ENCODE results near the gene WDR83.
"Not testable (repeated sequence)": the region's sequence is repeated elsewhere in the genome, so short reads cannot be mapped to it uniquely, and the experiment has no call there.

Gene WDR83

DNA sequence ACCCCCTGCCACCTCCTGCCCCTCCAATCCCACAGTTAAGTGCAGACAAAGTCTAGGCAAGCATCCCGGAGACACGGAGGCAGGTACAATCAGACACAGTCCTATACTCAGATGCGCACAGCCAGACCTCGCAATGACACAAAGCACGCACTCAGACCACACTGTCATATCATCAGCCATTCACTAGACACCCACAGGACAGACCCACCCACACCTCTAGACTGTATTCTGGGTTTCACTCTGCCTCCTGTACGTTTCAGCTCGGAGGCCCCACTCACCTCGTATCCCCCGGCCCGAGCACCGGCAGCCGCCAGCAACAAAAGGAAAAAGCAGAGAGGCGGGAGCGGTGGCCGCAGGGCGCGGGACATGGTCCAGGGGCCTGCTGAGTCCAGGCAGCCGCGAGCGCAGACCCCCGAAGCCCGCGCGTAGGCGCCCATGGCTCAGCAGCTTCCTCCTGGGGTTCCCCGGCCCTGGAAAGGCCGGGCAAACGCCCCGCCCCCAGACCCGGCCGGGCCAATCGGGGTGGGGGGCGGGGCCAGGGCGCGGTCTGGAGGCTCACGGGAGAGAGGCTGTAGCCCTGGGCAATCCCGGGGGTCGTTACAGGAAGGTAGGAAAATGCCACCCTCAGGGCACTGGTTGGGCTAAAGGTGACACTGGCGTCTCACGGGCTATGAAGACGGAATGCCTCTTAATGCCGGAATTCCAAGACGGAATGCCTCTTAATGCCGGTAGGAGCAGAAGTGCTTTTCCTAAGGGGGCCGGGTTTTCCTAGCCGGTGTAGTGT, at the start of gene WDR83, which contains the start of gene MAN2B1:
WDR83 (plus strand) TSS at position 543 of the 784 bp plus-strand sequence. CDS start 2,984 bp downstream, outside the sequence.
MAN2B1 (minus strand) TSS at position 478 of the 784 bp plus-strand sequence; CDS start at position 437, 41 bp downstream.
- no peak for FAIRE-seq
- DNase-seq (ENCODE audit: insufficient read length, low spot score), result peak; percentile 97

GRCh38 chr19:12617646-12618045, 49.0 kb upstream of the WDR83 start:
- TF ChIP-seq, protein P1, sequence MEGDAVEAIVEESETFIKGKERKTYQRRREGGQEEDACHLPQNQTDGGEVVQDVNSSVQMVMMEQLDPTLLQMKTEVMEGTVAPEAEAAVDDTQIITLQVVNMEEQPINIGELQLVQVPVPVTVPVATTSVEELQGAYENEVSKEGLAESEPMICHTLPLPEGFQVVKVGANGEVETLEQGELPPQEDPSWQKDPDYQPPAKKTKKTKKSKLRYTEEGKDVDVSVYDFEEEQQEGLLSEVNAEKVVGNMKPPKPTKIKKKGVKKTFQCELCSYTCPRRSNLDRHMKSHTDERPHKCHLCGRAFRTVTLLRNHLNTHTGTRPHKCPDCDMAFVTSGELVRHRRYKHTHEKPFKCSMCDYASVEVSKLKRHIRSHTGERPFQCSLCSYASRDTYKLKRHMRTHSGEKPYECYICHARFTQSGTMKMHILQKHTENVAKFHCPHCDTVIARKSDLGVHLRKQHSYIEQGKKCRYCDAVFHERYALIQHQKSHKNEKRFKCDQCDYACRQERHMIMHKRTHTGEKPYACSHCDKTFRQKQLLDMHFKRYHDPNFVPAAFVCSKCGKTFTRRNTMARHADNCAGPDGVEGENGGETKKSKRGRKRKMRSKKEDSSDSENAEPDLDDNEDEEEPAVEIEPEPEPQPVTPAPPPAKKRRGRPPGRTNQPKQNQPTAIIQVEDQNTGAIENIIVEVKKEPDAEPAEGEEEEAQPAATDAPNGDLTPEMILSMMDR (IDR thresholded peaks at IDR 0.05; ENCODE audit: insufficient read depth, missing control alignments), result no peak
- FAIRE-seq, result no peak

More for the DNA sequence above, at the start of gene WDR83, which contains the start of gene MAN2B1:
- TF ChIP-seq, protein P1 (IDR thresholded peaks at IDR 0.05; ENCODE audit: insufficient read depth, missing control alignments), result no peak

DNA sequence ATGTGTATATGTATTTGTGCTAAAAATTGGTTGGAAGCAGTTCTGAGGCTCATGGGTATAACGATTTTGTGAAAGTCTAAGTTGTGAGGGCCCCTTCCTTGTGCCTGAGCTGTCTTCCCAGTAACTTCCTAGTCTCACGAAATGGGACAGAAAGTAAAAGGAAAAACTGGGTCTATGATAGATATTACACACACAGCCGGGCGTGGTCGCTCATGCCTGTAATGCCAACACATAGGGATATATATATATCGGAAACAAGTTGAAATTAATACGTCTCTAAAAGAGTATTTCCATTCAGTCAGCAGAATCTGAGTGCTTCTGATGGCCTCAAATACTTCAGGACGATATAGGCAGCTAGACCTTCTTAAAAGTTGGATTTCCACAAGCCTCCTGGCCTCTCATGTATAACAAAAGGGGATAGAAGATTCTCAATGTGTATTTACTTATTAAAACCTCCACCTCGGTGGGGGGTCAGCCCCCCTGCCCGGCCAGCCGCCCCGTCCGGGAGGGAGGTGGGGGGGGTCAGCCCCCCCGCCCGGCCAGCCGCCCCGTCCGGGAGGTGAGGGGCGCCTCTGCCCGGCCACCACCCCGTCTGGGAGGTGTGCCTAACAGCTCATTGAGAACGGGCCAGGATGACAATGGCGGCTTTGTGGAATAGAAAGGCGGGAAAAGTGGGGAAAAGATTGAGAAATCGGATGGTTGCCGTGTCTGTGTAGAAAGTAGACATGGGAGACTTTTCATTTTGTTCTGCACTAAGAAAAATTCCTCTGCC, 45.2 kb upstream of the WDR83 start:
- DNase-seq (ENCODE audit: insufficient read length, low spot score); FAIRE-seq: not testable (repeated sequence)

More at GRCh38 chr19:12617646-12618045, 49.0 kb upstream of the WDR83 start:
- DNase-seq (ENCODE audit: insufficient read length, low spot score), result no peak

DNA sequence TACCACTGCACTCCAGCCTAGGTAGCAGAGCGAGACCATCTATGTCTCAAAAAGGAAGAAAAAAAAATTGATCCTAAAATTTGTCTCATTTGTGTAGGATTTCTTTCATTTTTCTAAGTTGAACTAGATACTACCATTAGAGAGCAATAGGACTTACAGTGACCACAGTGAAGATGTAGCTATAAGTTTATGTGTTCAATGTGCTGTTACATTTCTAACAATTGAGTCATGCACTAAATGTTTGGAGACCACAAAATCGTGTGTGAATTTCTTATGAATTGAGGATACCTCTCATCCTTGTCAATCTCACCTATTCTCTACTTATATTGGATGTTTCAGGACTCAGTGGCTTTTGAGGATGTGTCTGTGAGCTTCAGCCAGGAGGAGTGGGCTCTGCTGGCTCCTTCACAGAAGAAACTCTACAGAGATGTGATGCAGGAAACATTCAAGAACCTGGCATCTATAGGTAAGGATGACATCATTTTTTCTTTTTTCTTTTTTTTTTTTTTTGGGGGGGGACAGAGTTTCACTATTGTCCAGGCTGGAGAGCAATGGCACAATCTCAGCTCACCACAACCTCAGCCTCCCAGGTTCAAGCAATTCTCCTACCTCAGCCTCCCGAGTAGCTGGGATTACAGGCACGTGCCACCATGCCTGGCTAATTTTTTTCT, 43.1 kb upstream of the WDR83 start:
- TF ChIP-seq, protein P1 (IDR thresholded peaks at IDR 0.05; ENCODE audit: insufficient read depth, missing control alignments), result no peak
- DNase-seq (ENCODE audit: insufficient read length, low spot score), result no peak
- no peak for FAIRE-seq

DNA sequence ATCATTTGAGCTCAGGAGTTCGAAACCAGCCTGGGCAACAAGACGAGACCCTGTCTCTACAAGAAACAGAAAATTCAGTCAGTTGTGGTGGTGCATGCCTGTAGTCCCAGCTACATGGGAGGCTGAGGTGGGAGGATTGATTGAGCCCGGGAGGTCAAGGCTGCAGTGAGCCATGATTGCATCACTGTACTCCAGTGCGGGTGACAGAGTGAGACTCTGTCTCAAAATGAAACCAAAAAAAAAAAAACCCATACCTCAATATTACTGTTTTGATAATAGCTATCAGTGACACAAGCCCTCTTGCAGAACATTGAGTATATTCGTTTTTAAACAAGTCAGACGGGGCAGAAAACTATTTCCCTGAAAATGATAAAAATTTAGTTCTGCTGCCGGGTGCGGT, 39.6 kb upstream of the WDR83 start:
- DNase-seq (ENCODE audit: insufficient read length, low spot score), result no peak
- no peak for FAIRE-seq
- TF ChIP-seq, protein P1 (IDR thresholded peaks at IDR 0.05; ENCODE audit: insufficient read depth, missing control alignments), result no peak

GRCh38 chr19:12628040-12629022, 38.3 kb upstream of the WDR83 start:
- TF ChIP-seq, protein P1 (IDR thresholded peaks at IDR 0.05; ENCODE audit: insufficient read depth, missing control alignments), result no peak
- DNase-seq (ENCODE audit: insufficient read length, low spot score) (no peak), FAIRE-seq (no peak)

Measured in D721Med (cell line).